Nephron progenitor cell (in vitro differentiated cells): ENCODE data around the gene ABLIM1.

Experiments
- DNase-seq: peaks from one replicate; pipeline ENCODE4 v3.0.0; 2021
- H3K27ac Mint-ChIP-seq: 2 replicates; pipeline ENCODE4 v1.8.0; 2021; ENCODE audit warnings: mild to moderate bottlenecking, moderate library complexity, mixed read lengths
- H3K27me3 Mint-ChIP-seq: 2 replicates; pipeline ENCODE4 v1.8.0; 2021; ENCODE audit warnings: mild to moderate bottlenecking, low read depth, mixed read lengths; ENCODE audit not compliant: poor library complexity
- H3K36me3 Mint-ChIP-seq: 2 replicates; pipeline ENCODE4 v1.8.0; 2021; ENCODE audit warnings: low read depth, mixed read lengths
- H3K4me1 Mint-ChIP-seq: 2 replicates; pipeline ENCODE4 v1.8.0; 2021; ENCODE audit warnings: mixed read lengths
- H3K4me3 Mint-ChIP-seq: 2 replicates; pipeline ENCODE4 v1.8.0; 2021; ENCODE audit warnings: mild to moderate bottlenecking, moderate library complexity, mixed read lengths
- H3K9me3 Mint-ChIP-seq: 2 replicates; pipeline ENCODE4 v1.8.0; 2021; ENCODE audit warnings: mild to moderate bottlenecking, moderate library complexity, mixed read lengths
- CTCF ChIP-seq: fragments of 200-600 bp; sonication (generic); IDR thresholded peaks from 2 replicates; pipeline ENCODE4 v1.5.0; 2021; ENCODE audit warnings: antibody characterized with exemption

Gene ABLIM1

GRCh38 chr10:114613237-114613979, 44.7 kb downstream of the ABLIM1 start:
- no peaks in the 10 kb centered on the region for H3K9me3 Mint-ChIP-seq
- no peak for TF ChIP-seq CTCF
- no peaks in the 10 kb centered on the region for H3K36me3 Mint-ChIP-seq
- peaks cover 10% of the 10 kb centered on the region for H3K27me3 Mint-ChIP-seq
- H3K4me1 Mint-ChIP-seq, result peaks cover 10% of the 10 kb centered on the region
- DNase-seq, result no peak
- H3K4me3 Mint-ChIP-seq, result no peak overlapping the region
- no peak overlapping the region for H3K27ac Mint-ChIP-seq

- Mint-ChIP-seq H3K4me3 (no peak overlapping the region), H3K27ac (peak overlapping the region; percentile 86), H3K9me3 (no peaks in the 10 kb centered on the region), H3K36me3 (no peaks in the 10 kb centered on the region), H3K27me3 (peaks cover 11% of the 10 kb centered on the region), H3K4me1 (peaks cover 10% of the 10 kb centered on the region)
- no peak for TF ChIP-seq CTCF
- no peak for DNase-seq
Measured at GRCh38 chr10:114611617-114612016, 46.5 kb downstream of the ABLIM1 start.

GRCh38 chr10:114609518-114610426, 48.3 kb downstream of the ABLIM1 start:
- H3K9me3 Mint-ChIP-seq, result no peaks in the 10 kb centered on the region
- DNase-seq, result no peak
- no peaks in the 10 kb centered on the region for H3K36me3 Mint-ChIP-seq
- TF ChIP-seq CTCF, result no peak
- H3K4me3 Mint-ChIP-seq, result no peak overlapping the region
- H3K4me1 Mint-ChIP-seq, result peaks cover 23% of the 10 kb centered on the region
- no peak overlapping the region for H3K27ac Mint-ChIP-seq
- H3K27me3 Mint-ChIP-seq, result peaks cover 11% of the 10 kb centered on the region

- no peaks in the 10 kb centered on the region for H3K36me3 Mint-ChIP-seq
- no peak for TF ChIP-seq CTCF
- no peak overlapping the region for H3K27ac Mint-ChIP-seq
- peaks cover 34% of the 10 kb centered on the region for H3K4me1 Mint-ChIP-seq
- no peak for DNase-seq
- H3K27me3 Mint-ChIP-seq, result peaks cover 6% of the 10 kb centered on the region
- H3K4me3 Mint-ChIP-seq, result no peak overlapping the region
- H3K9me3 Mint-ChIP-seq, result no peaks in the 10 kb centered on the region
Measured at GRCh38 chr10:114607358-114607998, 50.6 kb downstream of the ABLIM1 start.

- peaks cover 7% of the 10 kb centered on the region for H3K27me3 Mint-ChIP-seq
- peaks cover 25% of the 10 kb centered on the region for H3K4me1 Mint-ChIP-seq
- H3K36me3 Mint-ChIP-seq, result no peaks in the 10 kb centered on the region
- no peaks in the 10 kb centered on the region for H3K9me3 Mint-ChIP-seq
- TF ChIP-seq CTCF, result no peak
- no peak for DNase-seq
- H3K4me3 Mint-ChIP-seq, result no peak overlapping the region
- no peak overlapping the region for H3K27ac Mint-ChIP-seq
Measured at GRCh38 chr10:114605155-114605797, 52.8 kb downstream of the ABLIM1 start.
